Ammon's horn (tissue), 1 donor: ENCODE results near the gene FAM131C.
"Not testable (repeated sequence)": the region's sequence is repeated elsewhere in the genome, so short reads cannot be mapped to it uniquely, and the experiment has no call there.

Source experiments
- DNase-seq: peaks from one replicate; pipeline ENCODE4 v3.0.0-alpha.2; 2016; ENCODE audit warnings: low spot score

The FAM131C gene

GRCh38 chr1:16058394-16059120, 14.9 kb downstream of the FAM131C start:
- not testable (repeated sequence) for DNase-seq

DNA sequence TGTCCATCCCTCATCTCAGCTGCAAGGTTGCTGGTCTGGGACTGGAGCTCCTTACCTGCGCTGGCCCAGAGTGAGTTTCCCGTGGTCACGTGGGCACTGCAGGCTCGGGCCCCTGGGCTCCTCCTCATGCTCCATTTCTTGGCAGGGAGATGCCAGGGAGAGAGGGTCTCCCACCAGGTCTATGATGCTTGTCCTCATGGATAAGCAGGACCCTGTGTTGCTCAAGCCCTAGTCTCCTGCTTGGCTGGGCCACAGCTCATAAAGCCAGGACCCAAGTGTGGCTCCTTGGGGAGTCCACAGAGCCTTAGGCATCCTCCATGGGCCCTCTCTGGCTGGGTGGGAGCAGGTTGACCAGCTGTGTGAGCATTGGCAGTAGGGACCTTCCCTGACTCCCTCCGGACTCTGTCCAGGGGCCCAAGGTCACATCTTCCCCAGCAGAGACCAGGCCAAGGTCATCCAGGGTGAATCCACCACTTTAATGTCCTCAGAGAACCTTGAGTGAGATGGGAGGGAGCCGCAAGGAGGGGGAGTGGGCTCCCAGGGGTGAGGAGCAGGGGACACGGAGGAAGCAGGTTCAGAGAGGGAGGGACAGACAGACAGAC, 16.0 kb downstream of the FAM131C start:
- DNase-seq: not testable (repeated sequence)

GRCh38 chr1:16056521-16056912, 16.9 kb downstream of the FAM131C start:
- DNase-seq: not testable (repeated sequence)

DNA sequence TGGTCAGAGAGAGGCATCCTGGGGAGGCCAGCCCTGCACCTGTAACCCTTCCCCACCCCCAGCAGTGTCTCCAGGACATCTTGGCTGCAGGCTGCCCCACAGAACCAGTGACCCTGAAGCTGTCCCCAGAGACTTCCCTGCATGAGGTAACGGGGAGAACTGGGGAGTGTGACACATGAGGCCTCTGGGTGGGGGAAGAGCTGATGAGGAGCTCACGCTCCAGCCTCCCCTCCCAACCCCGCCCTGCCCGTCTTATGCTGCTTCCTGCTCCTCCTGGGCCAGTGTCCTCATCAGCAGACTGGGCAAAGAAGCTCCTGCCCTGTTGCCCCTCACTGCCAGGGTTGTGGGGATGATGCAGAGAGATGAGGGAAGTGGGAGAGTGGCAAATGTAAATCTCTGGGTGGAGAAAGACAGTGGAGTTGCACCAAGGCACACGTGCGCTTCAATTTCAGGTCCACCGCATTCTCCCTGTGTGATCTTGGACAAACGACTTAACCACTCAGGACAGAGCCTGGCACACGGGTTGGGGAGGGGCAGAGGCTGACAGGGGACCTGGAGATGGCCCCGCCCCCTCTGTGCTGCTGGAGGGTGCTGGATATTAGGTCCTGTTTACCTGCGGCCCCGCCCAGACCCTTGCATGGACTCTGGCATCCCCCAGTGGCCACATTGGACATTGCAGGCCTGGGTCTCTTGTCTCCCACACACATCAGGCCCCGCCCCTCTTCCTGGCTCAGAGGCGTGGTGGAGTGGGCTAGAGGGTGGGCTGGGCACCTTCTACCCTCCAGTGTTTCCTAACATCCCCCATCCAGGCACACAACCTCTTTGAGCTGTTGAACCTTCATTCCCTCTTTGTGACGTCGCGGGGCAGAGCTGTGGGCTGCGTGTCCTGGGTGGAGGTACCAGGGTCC, 17.6 kb downstream of the FAM131C start:
- DNase-seq: peak; percentile 80

DNA sequence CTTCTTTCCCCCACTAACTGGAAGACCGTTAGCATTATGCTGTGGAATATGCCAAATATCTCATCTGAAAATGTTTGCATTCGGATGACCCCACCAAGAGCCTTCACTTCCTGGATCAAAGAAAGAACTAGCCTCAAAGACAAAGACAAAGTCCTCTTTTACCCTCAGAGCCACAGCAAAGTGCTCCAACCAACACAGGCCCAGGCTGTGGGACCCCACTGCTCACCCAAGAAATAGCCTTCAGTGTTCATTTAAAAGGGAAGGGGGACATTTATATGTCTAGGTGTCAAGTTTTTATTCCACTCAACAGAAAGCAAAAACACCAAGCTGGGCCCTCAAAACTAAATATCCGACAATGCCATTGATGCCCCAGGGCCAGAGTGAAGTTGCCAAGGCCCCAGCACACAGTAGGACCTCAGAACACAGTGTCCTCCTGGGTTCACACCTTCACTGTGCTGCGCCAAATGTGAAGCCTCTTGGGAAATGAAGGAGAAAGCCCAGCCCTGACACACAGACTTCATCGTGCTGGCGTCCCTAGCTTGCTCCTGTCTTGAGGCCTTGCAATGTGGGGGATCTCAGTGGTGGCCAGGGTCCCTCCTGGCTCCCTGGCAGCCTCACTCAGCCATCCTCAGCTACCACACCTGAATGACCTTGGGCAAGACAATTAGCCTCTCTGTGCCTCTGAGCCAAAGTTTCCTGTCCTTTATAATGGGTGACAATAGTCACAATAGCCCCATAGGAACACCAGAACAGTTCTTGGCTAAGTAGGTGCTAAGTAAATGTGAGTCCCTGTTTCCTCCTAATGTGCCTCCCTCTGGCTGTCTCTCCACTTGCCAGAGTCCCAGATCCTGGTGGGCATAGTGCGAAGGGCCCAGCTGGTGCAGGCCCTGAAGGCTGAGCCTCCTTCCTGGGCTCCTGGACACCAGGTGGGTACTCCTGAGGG, 18.6 kb downstream of the FAM131C start:
- DNase-seq: no peak

GRCh38 chr1:16053781-16054502, 19.5 kb downstream of the FAM131C start:
- DNase-seq: no peak

DNA sequence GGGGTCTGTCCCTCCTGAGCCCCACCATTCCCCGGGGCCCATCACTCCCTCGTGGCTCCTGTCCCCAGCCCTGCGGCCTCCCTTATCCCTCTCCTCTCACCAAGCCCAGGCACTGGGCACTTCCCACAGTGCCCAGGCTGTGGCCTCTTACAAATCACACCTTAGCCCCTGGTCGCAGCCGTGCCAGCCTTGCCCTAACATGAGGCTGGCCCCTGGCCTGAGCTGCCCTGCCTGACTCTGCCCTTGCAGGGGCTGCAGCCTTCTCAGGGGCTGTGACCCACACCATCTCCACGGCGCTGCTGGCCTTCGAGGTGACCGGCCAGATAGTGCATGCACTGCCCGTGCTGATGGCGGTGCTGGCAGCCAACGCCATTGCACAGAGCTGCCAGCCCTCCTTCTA, 21.5 kb downstream of the FAM131C start:
- not testable (repeated sequence) for DNase-seq

DNA sequence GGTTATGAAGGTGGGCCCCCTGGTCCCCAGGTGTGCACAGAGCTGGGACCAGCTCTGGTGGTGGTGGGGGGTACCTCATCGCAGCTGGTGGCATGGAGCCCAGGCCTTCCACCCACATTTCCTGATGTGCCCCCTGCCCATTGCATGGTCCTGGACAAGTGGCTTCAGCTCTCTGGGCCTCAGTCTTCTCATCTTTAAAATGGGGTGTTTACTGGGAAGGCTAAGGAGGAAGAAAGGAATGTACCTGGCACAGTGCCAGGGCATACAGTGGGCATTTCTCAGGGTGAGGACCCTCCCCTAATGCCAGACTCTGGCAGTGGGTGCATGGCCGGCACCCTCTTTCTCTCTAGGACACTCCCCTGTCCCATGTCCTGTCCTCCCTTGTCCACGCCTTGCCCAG, 22.4 kb downstream of the FAM131C start:
- DNase-seq: no peak

DNA sequence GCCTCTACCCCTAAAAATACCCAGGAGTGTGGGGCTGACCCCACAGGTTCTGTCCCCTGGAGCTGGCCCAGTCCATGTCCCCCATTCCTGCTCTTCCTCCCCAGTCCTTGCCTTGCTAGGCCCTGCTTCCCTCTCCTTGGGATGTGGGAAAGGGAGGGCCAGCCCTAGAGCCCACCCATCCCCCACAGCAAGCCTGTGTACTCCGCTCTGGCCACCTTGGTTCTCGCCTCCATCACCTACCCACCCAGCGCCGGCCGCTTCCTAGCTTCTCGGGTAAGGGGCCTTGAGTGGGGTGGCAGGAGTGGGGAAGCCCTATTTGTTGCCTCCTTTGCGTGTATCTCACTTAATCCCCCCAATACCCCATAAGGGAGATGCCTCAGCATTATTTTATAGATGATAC, 23.1 kb downstream of the FAM131C start:
- no peak for DNase-seq

GRCh38 chr1:16048573-16049189, 24.8 kb downstream of the FAM131C start:
- no peak for DNase-seq

DNA sequence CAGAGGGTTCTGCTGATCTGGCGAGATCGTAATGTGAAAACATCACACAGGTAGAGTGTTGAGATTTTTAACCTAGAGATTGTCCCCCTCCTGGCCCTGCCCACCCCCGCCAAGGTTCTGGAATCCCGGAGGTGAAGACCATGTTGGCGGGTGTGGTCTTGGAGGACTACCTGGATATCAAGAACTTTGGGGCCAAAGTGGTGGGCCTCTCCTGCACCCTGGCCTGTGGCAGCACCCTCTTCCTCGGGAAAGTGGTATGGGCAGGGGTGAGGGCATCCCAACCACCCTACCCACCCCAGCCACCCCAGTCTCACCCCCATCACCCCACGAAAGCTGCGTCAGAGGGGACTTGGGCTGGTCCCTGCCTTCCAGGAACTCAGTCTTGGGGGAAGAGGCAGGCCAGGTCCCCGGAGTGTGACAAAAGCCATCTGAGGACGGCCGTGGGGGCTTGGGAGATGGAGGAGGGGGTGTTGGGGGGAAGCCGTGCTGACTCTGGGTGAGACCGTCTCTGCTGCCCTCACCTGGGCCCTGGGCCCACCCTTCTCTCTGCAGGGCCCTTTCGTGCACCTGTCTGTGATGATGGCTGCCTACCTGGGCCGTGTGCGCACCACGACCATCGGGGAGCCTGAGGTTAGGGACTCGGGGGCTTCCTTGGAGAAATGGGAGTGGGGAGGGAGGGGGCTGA, 25.5 kb downstream of the FAM131C start:
- no peak for DNase-seq

DNA sequence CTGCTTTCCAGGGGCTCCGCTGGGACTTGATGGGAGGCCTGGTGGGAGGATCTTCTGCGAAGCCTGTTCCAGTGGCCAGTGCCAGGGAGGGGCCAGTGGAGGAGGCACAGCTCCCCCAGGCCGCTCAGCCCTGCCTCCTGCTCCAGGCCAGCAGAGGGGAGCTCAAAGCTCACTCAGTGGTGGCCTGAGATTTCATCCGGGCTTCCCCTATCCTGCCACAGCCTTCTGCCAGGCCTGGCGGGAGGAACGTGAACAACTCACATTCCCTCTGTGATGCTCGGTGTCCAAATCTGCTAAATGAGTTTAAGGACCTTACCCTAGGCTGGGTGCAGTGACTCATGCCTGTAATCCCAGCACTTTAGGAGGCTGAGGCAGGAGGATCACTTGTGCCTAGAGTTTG, 26.6 kb downstream of the FAM131C start:
- no peak for DNase-seq

- no peak for DNase-seq
Measured at GRCh38 chr1:16043950-16044349, 29.5 kb downstream of the FAM131C start.

DNA sequence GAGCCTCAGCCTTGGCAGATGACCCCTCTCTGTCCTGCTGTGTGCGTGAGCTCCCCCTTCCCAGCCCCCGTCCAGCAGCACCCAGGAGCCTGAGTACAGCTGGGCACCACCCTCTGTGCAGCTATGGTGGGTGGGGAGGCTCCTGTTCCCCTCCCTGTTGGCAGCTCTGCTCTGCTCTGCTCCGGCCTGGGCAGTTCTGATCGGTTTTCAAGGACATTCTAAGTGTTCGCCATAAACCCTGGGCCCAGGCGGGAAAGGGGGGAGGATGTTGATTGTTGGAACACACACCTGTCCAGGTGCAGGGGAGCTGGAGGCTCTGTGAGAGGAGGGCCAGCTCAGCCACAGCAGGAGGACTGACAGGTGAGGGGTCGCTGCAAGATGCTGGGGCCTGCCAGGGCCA, 29.9 kb downstream of the FAM131C start, which contains the start of gene CLCNKB:
CLCNKB (plus strand) TSS at position 262 of the 400 bp plus-strand sequence. CDS start 711 bp downstream, outside the sequence.
- no peak for DNase-seq

DNA sequence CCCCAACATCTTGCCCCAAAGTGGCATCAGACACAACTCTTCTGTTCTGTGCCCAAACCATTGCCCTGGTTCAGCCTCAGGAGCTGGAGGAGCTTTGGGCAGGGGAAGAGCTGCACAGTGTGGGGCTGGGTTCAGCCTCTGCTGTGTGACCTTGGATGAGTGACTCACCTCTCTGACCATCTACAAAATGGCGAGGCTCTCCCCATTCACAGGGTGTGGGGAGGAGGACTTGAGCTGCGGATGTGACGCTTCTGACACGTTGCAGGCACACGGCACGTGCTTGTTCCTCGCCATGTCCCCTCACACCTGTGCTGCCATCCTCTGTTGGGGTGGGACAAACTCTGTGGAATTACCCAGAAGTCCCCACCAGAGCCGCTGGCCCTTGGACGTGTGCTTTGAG, 30.8 kb downstream of the FAM131C start:
- not testable (repeated sequence) for DNase-seq

- no peak for DNase-seq
Measured at GRCh38 chr1:16042096-16042495, 31.4 kb downstream of the FAM131C start.

- no peak for DNase-seq
Measured at GRCh38 chr1:16041200-16041599, 32.3 kb downstream of the FAM131C start.

DNA sequence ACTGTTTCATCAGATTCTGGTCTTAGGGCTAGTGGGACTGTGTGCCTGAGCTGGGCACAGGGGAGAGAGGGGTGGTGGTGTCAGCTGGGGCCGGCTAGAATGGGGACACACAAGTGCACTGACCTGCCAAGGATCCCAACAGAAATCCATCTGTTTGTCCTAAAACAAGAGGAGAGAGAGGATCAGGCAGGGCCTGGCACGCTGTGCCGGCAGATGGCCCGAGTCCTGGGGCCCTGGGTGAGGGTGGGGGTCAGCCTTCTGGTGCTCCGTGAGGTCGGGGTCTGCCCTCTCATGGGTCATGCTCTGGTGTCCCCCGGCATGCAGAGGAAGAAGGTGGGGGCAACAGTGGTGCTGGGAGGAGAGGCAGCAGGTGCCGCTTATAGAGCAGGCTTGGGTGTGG, 33.6 kb downstream of the FAM131C start:
- DNase-seq: not testable (repeated sequence)

DNA sequence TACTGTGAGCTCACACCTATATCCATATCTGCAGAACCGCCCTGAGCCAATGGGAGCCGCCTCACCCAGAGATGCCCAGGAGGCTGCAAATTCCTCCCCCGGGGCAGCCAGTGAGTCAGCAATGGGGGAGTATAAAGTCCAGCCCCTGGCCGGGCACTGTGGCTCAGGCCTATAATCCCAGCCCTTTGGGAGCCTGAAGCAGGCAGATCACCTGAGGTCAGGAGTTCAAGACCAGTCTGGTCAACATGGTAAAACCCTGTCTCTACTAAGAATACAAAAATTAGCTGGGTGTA, 34.9 kb downstream of the FAM131C start:
- no peak for DNase-seq

DNA sequence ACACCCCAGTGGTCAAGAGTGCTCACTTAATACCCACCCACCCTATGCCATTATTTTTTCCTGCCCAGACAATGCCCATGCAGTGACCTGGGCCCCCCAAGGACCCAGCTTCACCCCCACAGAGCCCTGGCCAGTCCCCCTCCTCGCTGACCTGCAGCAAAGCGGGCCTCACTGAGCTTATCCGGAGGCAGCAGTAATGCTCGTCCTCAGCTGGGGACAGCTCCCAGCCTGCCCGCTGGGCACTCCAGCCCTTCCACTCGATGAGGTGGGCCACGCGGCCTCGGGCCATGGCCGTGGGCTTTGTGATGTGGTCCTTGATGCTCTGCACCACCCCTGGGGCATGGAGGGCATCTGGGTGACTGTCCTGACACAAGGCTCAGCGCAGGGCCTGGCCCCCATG, 37.0 kb downstream of the FAM131C start:
- DNase-seq: not testable (repeated sequence)
